SK-N-SH treated with all-trans-retinoic acid at 6 μM for 48 hours (cell line): ENCODE results near the gene ATG2A.

Experiments used
- ARNTL ChIP-seq: fragments of 450-650 bp; formaldehyde crosslinking; IDR thresholded peaks from 2 replicates; pipeline ENCODE4 v1.5.0; 2020; ENCODE audit warnings: low read depth, mild to moderate bottlenecking, moderate library complexity, borderline replicate concordance
- GLIS3 ChIP-seq: fragments of 250-450 bp; sonication (Bioruptor Pico); IDR thresholded peaks from 2 replicates; pipeline ENCODE4 v1.5.0; 2020; ENCODE audit warnings: mild to moderate bottlenecking, moderate library complexity
- OSR1 ChIP-seq: fragments of 250-450 bp; sonication (Bioruptor Pico); IDR thresholded peaks from 2 replicates; pipeline ENCODE4 v1.8.0; 2022; ENCODE audit warnings: moderate library complexity, mild to moderate bottlenecking, inconsistent platforms
- TCF4 ChIP-seq: fragments of 250-450 bp; sonication (Bioruptor Pico); IDR thresholded peaks from 2 replicates; pipeline ENCODE4 v1.8.0; 2021; ENCODE audit warnings: mild to moderate bottlenecking, moderate library complexity, borderline replicate concordance
- TOX ChIP-seq: fragments of 250-450 bp; sonication (Bioruptor Pico); IDR thresholded peaks from 2 replicates; pipeline ENCODE4 v1.8.0; 2021; ENCODE audit warnings: mild to moderate bottlenecking, moderate library complexity, borderline replicate concordance
- ZC3H10 ChIP-seq: fragments of 250-450 bp; sonication (Bioruptor Pico); IDR thresholded peaks from 2 replicates; pipeline ENCODE4 v1.5.1; 2021; ENCODE audit warnings: mild to moderate bottlenecking, moderate library complexity
- ZFP30 ChIP-seq: fragments of 450-650 bp; formaldehyde crosslinking; IDR thresholded peaks from 2 replicates; pipeline ENCODE4 v1.5.0; 2022; ENCODE audit warnings: mild to moderate bottlenecking, moderate library complexity
- ZNF70 ChIP-seq: fragments of 450-650 bp; formaldehyde crosslinking; IDR thresholded peaks from 2 replicates; pipeline ENCODE4 v1.5.0; 2020; ENCODE audit warnings: mild to moderate bottlenecking, moderate library complexity
- TF ChIP-seq, protein P1 (sequence below): fragments of 250-450 bp; sonication (Bioruptor Pico); IDR thresholded peaks from 2 replicates; pipeline ENCODE4 v1.8.0; 2020; ENCODE audit warnings: mild to moderate bottlenecking, moderate library complexity, borderline replicate concordance
- TF ChIP-seq, protein P2 (sequence below): fragments of 250-450 bp; sonication (Bioruptor Pico); IDR thresholded peaks from 2 replicates; pipeline ENCODE4 v1.8.0; 2021; ENCODE audit warnings: low read depth, mild to moderate bottlenecking, moderate library complexity, borderline replicate concordance

DNA sequence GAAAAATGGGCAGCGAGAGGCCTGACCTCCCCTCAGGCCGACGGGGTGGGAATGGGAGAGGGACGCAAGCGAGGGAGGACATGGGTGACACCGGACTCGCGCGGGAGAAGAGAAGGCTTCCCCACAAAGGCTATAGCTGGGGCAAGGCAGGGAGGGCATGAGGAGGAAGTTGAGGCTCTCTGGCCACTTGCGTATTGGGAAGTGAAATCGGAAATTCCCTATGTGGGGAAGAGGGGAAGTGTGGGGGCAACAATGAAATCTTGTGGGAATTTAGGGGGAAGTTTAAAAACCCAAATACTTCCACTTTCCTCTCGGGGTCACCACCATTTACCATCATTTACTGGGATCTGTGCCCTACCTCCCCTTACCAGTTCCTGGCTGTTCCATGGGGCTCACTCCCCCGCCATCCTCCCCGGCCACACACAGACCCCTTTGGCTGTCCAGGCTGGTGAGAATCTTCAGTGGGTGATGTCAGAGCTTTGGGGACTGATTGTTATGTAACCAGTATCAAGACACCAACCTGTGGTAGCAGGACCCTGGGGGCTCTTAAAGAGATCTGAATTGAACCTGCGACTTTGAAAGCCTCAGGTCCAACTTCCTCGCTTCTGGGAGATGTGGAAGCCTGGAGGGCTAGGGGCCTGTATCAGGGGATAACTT lies 37.6 kb downstream of the ATG2A start:
- TF ChIP-seq TCF4 (no peak), ARNTL (CRISPR knock-in tag) (no peak), TOX (CRISPR knock-in tag) (no peak), ZC3H10 (CRISPR knock-in tag) (no peak), ZFP30 (CRISPR knock-in tag) (no peak), ZNF70 (CRISPR knock-in tag) (no peak), OSR1 (CRISPR knock-in tag) (no peak), GLIS3 (CRISPR knock-in tag) (no peak)
- TF ChIP-seq, protein P1, sequence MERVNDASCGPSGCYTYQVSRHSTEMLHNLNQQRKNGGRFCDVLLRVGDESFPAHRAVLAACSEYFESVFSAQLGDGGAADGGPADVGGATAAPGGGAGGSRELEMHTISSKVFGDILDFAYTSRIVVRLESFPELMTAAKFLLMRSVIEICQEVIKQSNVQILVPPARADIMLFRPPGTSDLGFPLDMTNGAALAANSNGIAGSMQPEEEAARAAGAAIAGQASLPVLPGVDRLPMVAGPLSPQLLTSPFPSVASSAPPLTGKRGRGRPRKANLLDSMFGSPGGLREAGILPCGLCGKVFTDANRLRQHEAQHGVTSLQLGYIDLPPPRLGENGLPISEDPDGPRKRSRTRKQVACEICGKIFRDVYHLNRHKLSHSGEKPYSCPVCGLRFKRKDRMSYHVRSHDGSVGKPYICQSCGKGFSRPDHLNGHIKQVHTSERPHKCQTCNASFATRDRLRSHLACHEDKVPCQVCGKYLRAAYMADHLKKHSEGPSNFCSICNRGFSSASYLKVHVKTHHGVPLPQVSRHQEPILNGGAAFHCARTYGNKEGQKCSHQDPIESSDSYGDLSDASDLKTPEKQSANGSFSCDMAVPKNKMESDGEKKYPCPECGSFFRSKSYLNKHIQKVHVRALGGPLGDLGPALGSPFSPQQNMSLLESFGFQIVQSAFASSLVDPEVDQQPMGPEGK (CRISPR knock-in tag), result no peak
- TF ChIP-seq, protein P2, sequence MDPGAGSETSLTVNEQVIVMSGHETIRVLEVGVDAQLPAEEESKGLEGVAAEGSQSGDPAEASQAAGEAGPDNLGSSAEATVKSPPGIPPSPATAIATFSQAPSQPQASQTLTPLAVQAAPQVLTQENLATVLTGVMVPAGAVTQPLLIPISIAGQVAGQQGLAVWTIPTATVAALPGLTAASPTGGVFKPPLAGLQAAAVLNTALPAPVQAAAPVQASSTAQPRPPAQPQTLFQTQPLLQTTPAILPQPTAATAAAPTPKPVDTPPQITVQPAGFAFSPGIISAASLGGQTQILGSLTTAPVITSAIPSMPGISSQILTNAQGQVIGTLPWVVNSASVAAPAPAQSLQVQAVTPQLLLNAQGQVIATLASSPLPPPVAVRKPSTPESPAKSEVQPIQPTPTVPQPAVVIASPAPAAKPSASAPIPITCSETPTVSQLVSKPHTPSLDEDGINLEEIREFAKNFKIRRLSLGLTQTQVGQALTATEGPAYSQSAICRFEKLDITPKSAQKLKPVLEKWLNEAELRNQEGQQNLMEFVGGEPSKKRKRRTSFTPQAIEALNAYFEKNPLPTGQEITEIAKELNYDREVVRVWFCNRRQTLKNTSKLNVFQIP (CRISPR knock-in tag), result no peak
